ENCODE results near the gene COPS8. TPM values are rescaled to one million over a fixed set of nuclear protein-coding genes. Genes with fewer than 3 reads are reported as not detected.

The COPS8 gene
- total and polyA plus RNA-seq, 2 donors (not counting 3 experiments of a cell fraction or from before 2014, with no cell fraction given) = 73.6 to 80.7 TPM

- POLR2A ChIA-PET = no interaction called here
These were observed 5.2 kb downstream of the COPS8 start for GRCh38 chr2:237090906-237091305.

More at GRCh38 chr2:237090906-237091305, 5.2 kb downstream of the COPS8 start:
- Histone ChIP-seq H3K27me3 (ENCODE audit: control insufficient read depth in 2 of 2, insufficient read depth in 2 of 2, low read length in 2 of 2) (no peaks in the 10 kb centered on the region), H3K4me1 (ENCODE audit: control insufficient read depth, extremely low read depth, insufficient read depth, low read length) (peaks cover 62% of the 10 kb centered on the region), H3K4me3 (replicated peaks in 1 of 3; ENCODE audit: insufficient read depth in 1 of 3, low read depth in 1 of 3, low read length in 3 of 3) (no peak overlapping the region), H3K9me1 (replicated peaks; ENCODE audit: control insufficient read depth, extremely low read depth, insufficient read depth, low read length) (no peaks in the 10 kb centered on the region), H3K27ac (ENCODE audit: insufficient read depth, low read depth, low read length) (no peak overlapping the region), H2AFZ (ENCODE audit: low read depth, low read length) (no peak overlapping the region), H3K36me3 (ENCODE audit: control insufficient read depth in 2 of 2, extremely low read depth in 1 of 2, insufficient read depth in 2 of 2, low read length in 2 of 2) (peaks cover 2 to 13% of the 10 kb centered on the region in 2 experiments), H3K9ac (replicated peaks; ENCODE audit: extremely low read depth, insufficient read depth, low read length) (no peak overlapping the region), H4K20me1 (replicated peaks; ENCODE audit: control insufficient read depth, extremely low read depth, insufficient read depth, low read length) (no peaks in the 10 kb centered on the region), H3K9me3 (replicated peaks; ENCODE audit: control insufficient read depth, insufficient read depth, low read length) (no peaks in the 10 kb centered on the region), H3K79me2 (ENCODE audit: control insufficient read depth, insufficient read depth, low read length) (peaks cover 69% of the 10 kb centered on the region), H3K4me2 (ENCODE audit: insufficient read depth, low read length) (no peak overlapping the region)
- intact Hi-C loops (cut with micrococcal nuclease) = loop anchor here (10.0 kb wide), 1 partner anchor 584 kb away; no protein-coding TSS in a partner anchor
- DNase-seq (ENCODE audit: low read depth, low spot score) (no peak), FAIRE-seq (no peak)
- CTCF ChIA-PET = interaction anchor here (2.7 to 4.0 kb wide), 2 partner anchors 75 to 481 kb away, joined by 26 to 56 read pairs; no protein-coding TSS in a partner anchor
- TF ChIP-seq CTCF (IDR thresholded peaks at IDR 0.05; ENCODE audit: extremely low read depth in 1 of 2, insufficient read depth in 1 of 2, low read depth in 1 of 2, low read length in 2 of 2) (no peak), MYC (IDR thresholded peaks at IDR 0.05; ENCODE audit: low read depth, low read length) (no peak), POLR2AphosphoS5 (IDR thresholded peaks at IDR 0.05; ENCODE audit: insufficient read depth, low read depth, low read length) (no peak), GATA2 (IDR thresholded peaks at IDR 0.05; ENCODE audit: insufficient read depth, insufficient read length, low read depth, low read length) (no peak)
- BruUV-seq (replicated peaks) = no TSS peak
- dilution Hi-C loops (cut with MboI; ENCODE audit: extremely low pct_ligation_motif_present, low sequenced_read_pairs) = no loop called here
